Heart left ventricle (tissue), 16 donors: ENCODE measurements around the gene STK32C. TPM values are rescaled to one million over a fixed set of nuclear protein-coding genes. Genes with fewer than 3 reads are reported as not detected.
A peak's percentile ranks its signal among the peaks of the same experiment; 100 is the strongest.

Experiments
- ATAC-seq, 4 donors: fragments of 200-7000 bp; cut with Tn5 transposase; one replicate each; pipeline ENCODE4 v1.9.1; 2020 to 2022; ENCODE audit warnings: moderate library complexity in 4 of 4, mild to moderate bottlenecking in 3 of 4, moderate number of reproducible peaks in 1 of 4
- DNase-seq, 5 donors: peaks; one replicate each; pipeline ENCODE4 v3.0.0-alpha.2; 2020
- H3K27ac ChIP-seq, 12 donors: fragments of 200-600 bp; sonication (generic) in 4 of 12; one replicate each; pipeline versions ENCODE4 v1.5.0 to v1.8.0; 2016 to 2022; ENCODE audit warnings: mild to moderate bottlenecking in 2 of 12
- H3K27me3 ChIP-seq, 9 donors: fragments of 200-600 bp; sonication (generic) in 2 of 9; one replicate each; pipeline versions ENCODE4 v1.5.1 to v1.8.0; 2016 to 2022; ENCODE audit warnings: mild to moderate bottlenecking in 3 of 9
- H3K36me3 ChIP-seq, 9 donors: fragments of 200-600 bp; sonication (generic) in 2 of 9; one replicate each; pipeline versions ENCODE4 v1.5.0 to v1.8.0; 2018 to 2022; ENCODE audit warnings: mild to moderate bottlenecking in 2 of 9
- H3K4me1 ChIP-seq, 12 donors: fragments of 200-600 bp; sonication (generic) in 4 of 12; one replicate each; pipeline versions ENCODE4 v1.5.0 to v1.8.0; 2016 to 2022; ENCODE audit warnings: mild to moderate bottlenecking in 3 of 12
- H3K4me3 ChIP-seq, 12 donors: fragments of 200-600 bp; sonication (generic) in 4 of 12; one replicate each; pipeline versions ENCODE4 v1.5.0 to v1.8.0; 2017 to 2022; ENCODE audit warnings: mild to moderate bottlenecking in 9 of 12, moderate library complexity in 4 of 12
- H3K9me3 ChIP-seq, 12 donors: fragments of 200-600 bp; sonication (generic) in 4 of 12; one replicate each; pipeline versions ENCODE4 v1.5.0 to v1.8.0; 2016 to 2022; ENCODE audit warnings: mild to moderate bottlenecking in 1 of 12
- CTCF ChIP-seq, 12 donors: fragments of 200-600 bp; sonication (generic) in 4 of 12; IDR thresholded peaks; one replicate each; pipeline versions ENCODE4 v1.5.0 to v1.8.0; 2018 to 2022; ENCODE audit warnings: antibody characterized with exemption in 12 of 12, mild to moderate bottlenecking in 5 of 12
- POLR2A ChIP-seq, 2 donors: fragments of 450-650 bp; IDR thresholded peaks; one replicate each; pipeline ENCODE4 v1.6.1; 2017; ENCODE audit warnings: antibody characterized with exemption in 2 of 2, mild to moderate bottlenecking in 2 of 2, moderate library complexity in 2 of 2
- WGBS, 4 donors: extraction: QIAGEN DNeasy Blood & Tissue Kit in 2 of 4; methylation state at CpG; one replicate each; pipeline versions ENCODE4 v1.1.5 to v1.1.7; 2013 to 2018; 5-methylcytosine and 5-hydroxymethylcytosine counted together
- intact Hi-C, 10 donors: fragments of 100-400 bp; cut with DNase I; formaldehyde crosslinking; loops; one replicate each; pipeline versions ENCODE4 v1.11.1 to v1.14.2; 2022
- polyA plus RNA-seq, 2 donors: library from polyadenylated mRNA; stranded (reverse); fragments of 200-250 nt; gene quantifications; one replicate each; pipeline ENCODE4 v1.2.3, GENCODE V29; 2013
- total RNA-seq, 9 donors: library from RNA; depleted of rRNA in 2 of 9; stranded (reverse); fragments of >200 nt in 2 of 9; fragmentation: NEBNext Ultra II Directional in 3 of 9; extraction: Animal tissue kit (Norgen Biotek cat#: 25700) in 3 of 9; gene quantifications; one replicate each; pipeline versions ENCODE4 v1.1.0 to v1.2.4, GENCODE V29; 2016 to 2023
- donor health status: ischemic (EF 13 %, LVEDD 7.1; RV severe dilation, severe dysfunction).
- donor health status: healthy with polysubstance abuse.
- donor health status: DM: no; HTN: yes; CAD: no.
- donor health status: DM: no; HTN: no; CAD: no.
- donor health status: ischemic (EF 25% LVEDD 6.9; RV normal size, moderate dysfunction).
- donor health status: ischemic (EF 25% LVEDD 5.7; RV mildly dilated, moderate dysfunction).
- donor health status: healthy.
- donor health status: DM: yes; HTN: yes; CAD: no.
- donor health status: ischemic (EF 35%, LVEDD 5.7; RV mildly dilated, moderate dysfunction).
- donor health status: nonischemic (EF 11% LVEDD 7.7; RV severe dilation, severe dysfunction).
- donor health status: DM: yes; HTN: yes; CAD: no.
- donor health status: PGD.
- donor health status: ischemic (EF 29% LVEDD 5.4; RV normal size, mild dysfunction).
- donor health status: nonischemic (EF 23%, LVEDD 6.1; RV moderate dilation, normal function).

Gene STK32C
- total and polyA plus RNA-seq, 11 donors = 3.8 to 9.8 (median 6.2) TPM

- no peak overlapping the region for H3K27ac ChIP-seq
- H3K27me3 ChIP-seq = no peaks in the 10 kb centered on the region
- intact Hi-C loops = no loop called here
- DNase-seq = no peak
- TF ChIP-seq POLR2A (IDR thresholded peaks at IDR 0.05) (no peak), CTCF (IDR thresholded peaks at IDR 0.05) (no peak)
- H3K36me3 ChIP-seq = no peaks in the 10 kb centered on the region
- no peaks in the 10 kb centered on the region for H3K9me3 ChIP-seq
- H3K4me3 ChIP-seq = no peak overlapping the region
- 90 to 95% (median 93%) methylated on average over 24 to 27 of the region's 27 CpGs for WGBS, 4 donors
- no peaks in the 10 kb centered on the region for H3K4me1 ChIP-seq
- ATAC-seq = no peak
Observed at GRCh38 chr10:132259702-132260482, 47.9 kb downstream of the STK32C start.

GRCh38 chr10:132258423-132258822, 49.3 kb downstream of the STK32C start:
- DNase-seq (no peak), ATAC-seq (no peak)
- H3K9me3 ChIP-seq = no peaks in the 10 kb centered on the region

GRCh38 chr10:132257907-132258306, 49.8 kb downstream of the STK32C start:
- WGBS, 4 donors = 88 to 95% (median 93%) methylated on average over 8 to 9 of the region's 9 CpGs
- no peaks in the 10 kb centered on the region for H3K36me3 ChIP-seq
- H3K27ac ChIP-seq = no peak overlapping the region
- no peaks in the 10 kb centered on the region for H3K4me1 ChIP-seq
- ATAC-seq (no peak), DNase-seq (no peak)
- no peak overlapping the region for H3K4me3 ChIP-seq
- intact Hi-C loops = no loop called here
- H3K9me3 ChIP-seq = no peaks in the 10 kb centered on the region
- no peak for TF ChIP-seq CTCF (IDR thresholded peaks at IDR 0.05)
- TF ChIP-seq POLR2A (IDR thresholded peaks at IDR 0.05) = no peak
- H3K27me3 ChIP-seq = no peaks in the 10 kb centered on the region

More at GRCh38 chr10:132258423-132258822, 49.3 kb downstream of the STK32C start:
- TF ChIP-seq POLR2A (IDR thresholded peaks at IDR 0.05) = no peak
- TF ChIP-seq CTCF (IDR thresholded peaks at IDR 0.05) = no peak
- 90 to 100% (median 92%) methylated on average over 3 to 23 of the region's 23 CpGs for WGBS, 4 donors
- intact Hi-C loops = no loop called here
- Histone ChIP-seq H3K27me3 (no peaks in the 10 kb centered on the region), H3K4me3 (no peak overlapping the region), H3K27ac (no peak overlapping the region), H3K4me1 (no peaks in the 10 kb centered on the region), H3K36me3 (no peaks in the 10 kb centered on the region)

- Histone ChIP-seq H3K4me3 (no peak overlapping the region), H3K36me3 (no peaks in the 10 kb centered on the region), H3K9me3 (no peaks in the 10 kb centered on the region), H3K4me1 (no peaks in the 10 kb centered on the region), H3K27me3 (no peaks in the 10 kb centered on the region), H3K27ac (no peak overlapping the region)
- DNase-seq = no peak
- intact Hi-C loops = no loop called here
- 78 to 86% (median 83%) methylated on average over 6 to 8 of the region's 8 CpGs for WGBS, 4 donors
- peak in 1 of 4 donors; percentile 24 for ATAC-seq
- no peak for TF ChIP-seq POLR2A (IDR thresholded peaks at IDR 0.05)
- TF ChIP-seq CTCF (IDR thresholded peaks at IDR 0.05) = no peak
Observed at GRCh38 chr10:132257271-132257670, 50.5 kb downstream of the STK32C start.
